Left lung (tissue), 10 donors: ENCODE data around the gene PPID. TPM values are rescaled to one million over a fixed set of nuclear protein-coding genes. Genes with fewer than 3 reads are reported as not detected.
"Not testable (repeated sequence)": the region's sequence is repeated elsewhere in the genome, so short reads cannot be mapped to it uniquely, and the experiment has no call there.

Experiments
- ATAC-seq: fragments of 200-7000 bp; cut with Tn5 transposase; one replicate; pipeline ENCODE4 v1.9.1; 2020; ENCODE audit warnings: moderate library complexity
- DNase-seq, 4 donors: peaks; one replicate each; pipeline ENCODE4 v3.0.0-alpha.2; 2013 to 2020
- H3K27ac ChIP-seq, 2 donors: fragments of 200-600 bp; sonication (generic) in 1 of 2; one replicate each; pipeline versions ENCODE4 v1.5.0 to v1.8.0; 2020 to 2021
- H3K27me3 ChIP-seq, 2 donors: fragments of 200-600 bp; sonication (generic) in 1 of 2; one replicate each; pipeline versions ENCODE4 v1.5.0 to v1.8.0; 2020 to 2021
- H3K36me3 ChIP-seq, 2 donors: fragments of 200-600 bp; sonication (generic) in 1 of 2; one replicate each; pipeline versions ENCODE4 v1.5.0 to v1.8.0; 2020 to 2021
- H3K4me1 ChIP-seq, 2 donors: fragments of 200-600 bp; one replicate each; pipeline ENCODE4 v1.8.0; 2021
- H3K4me3 ChIP-seq, 2 donors: fragments of 200-600 bp; sonication (generic) in 1 of 2; one replicate each; pipeline versions ENCODE4 v1.5.0 to v1.8.0; 2020 to 2021; ENCODE audit warnings: mild to moderate bottlenecking in 1 of 2
- H3K9me3 ChIP-seq, 2 donors: fragments of 200-600 bp; sonication (generic) in 1 of 2; one replicate each; pipeline versions ENCODE4 v1.5.0 to v1.8.0; 2020 to 2021
- CTCF ChIP-seq, 2 donors: fragments of 200-600 bp; sonication (generic) in 1 of 2; IDR thresholded peaks; one replicate each; pipeline versions ENCODE4 v1.5.0 to v1.8.0; 2021; ENCODE audit warnings: antibody characterized with exemption in 2 of 2
- intact Hi-C, 2 donors: fragments of 100-400 bp; cut with DNase I; formaldehyde crosslinking; loops; one replicate each; pipeline versions ENCODE4 v1.11.2 to v1.14.2; 2022
- polyA plus RNA-seq, 6 donors: library from polyadenylated mRNA; unstranded; fragments of 120-200 nt; gene quantifications; one replicate each; pipeline ENCODE4 v1.2.1, GENCODE V29; 2013; ENCODE audit not compliant: insufficient read length in 6 of 6
- total RNA-seq, 2 donors: library from RNA; stranded (reverse); fragmentation: NEBNext Ultra II Directional; extraction: Animal tissue kit (Norgen Biotek cat#: 25700); gene quantifications; one replicate each; pipeline ENCODE4 v1.2.1, GENCODE V29; 2021
- donor health status: DM: no; HTN: yes; CAD: no.
- donor health status: DM: no; HTN: no; CAD: no.

The PPID gene
- total and polyA plus RNA-seq, 8 donors, result 24.2 to 63.0 (median 53.0) TPM

DNA sequence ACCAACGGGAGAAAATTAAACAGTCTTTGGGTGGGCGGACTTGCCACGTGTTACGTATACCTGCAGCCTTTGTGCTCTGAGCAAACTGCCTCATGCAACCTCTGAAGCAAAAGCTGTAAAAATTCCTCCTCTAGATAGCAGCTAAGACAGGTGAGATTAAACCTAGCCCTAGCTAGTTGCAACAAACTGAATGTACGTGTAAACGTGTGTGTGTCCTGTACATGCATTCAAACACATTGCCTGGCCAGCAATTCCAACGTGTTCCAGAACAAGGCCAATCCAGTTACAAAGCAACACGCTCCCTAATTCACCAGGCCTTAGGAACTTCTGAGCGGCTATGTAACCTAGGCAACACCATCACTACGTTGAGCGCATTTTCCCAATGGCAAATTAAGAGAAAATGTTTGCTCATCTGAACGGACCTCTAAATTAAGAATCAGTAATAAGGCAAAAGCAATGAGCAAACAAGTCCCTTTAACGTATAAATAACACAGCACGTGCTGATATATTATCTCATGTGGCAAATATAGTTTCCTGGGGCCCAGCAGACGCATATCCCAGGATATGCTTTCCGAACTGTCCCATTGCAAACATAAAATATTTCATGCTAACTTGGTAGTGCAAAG is 792 bp downstream of the PPID start:
- TF ChIP-seq CTCF (IDR thresholded peaks at IDR 0.05), result no peak
- Histone ChIP-seq H3K27ac (peak overlapping the region; percentile 91 to 97), H3K9me3 (no peaks in the 10 kb centered on the region), H3K4me3 (peak overlapping the region; percentile 50 to 93), H3K36me3 (peaks cover 0 to 36% of the 10 kb centered on the region in 2 donors), H3K4me1 (peaks cover 0 to 22% of the 10 kb centered on the region in 2 donors), H3K27me3 (no peaks in the 10 kb centered on the region)
- intact Hi-C loops, result no loop called here
- DNase-seq (peak in 1 of 4 donors; percentile 27), ATAC-seq (peak; percentile 73)

DNA sequence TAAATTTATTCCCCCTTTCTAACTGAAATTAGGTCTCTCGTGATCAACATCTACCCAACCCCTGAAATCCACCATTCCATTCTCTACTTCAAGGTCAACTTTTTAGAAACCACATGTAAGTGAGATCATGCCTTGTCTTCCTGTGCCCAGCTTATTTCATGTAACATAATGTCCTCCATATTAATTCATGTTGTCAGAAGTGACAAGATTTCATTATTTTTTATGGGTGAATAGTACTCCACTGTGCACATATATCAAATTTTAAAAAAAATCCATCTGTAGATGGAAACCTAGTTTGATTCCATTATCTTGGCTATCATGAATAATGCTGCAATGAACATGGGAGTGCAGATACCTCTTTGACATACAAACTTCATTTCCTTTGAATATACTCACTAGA is 1.5 kb downstream of the PPID start:
- ATAC-seq, result no peak
- no peaks in the 10 kb centered on the region for H3K9me3 ChIP-seq
- no peaks in the 10 kb centered on the region for H3K27me3 ChIP-seq
- TF ChIP-seq CTCF (IDR thresholded peaks at IDR 0.05), result no peak
- H3K4me3 ChIP-seq, result peak overlapping the region in 1 of 2 donors; percentile 93
- H3K36me3 ChIP-seq, result peaks cover 0 to 44% of the 10 kb centered on the region in 2 donors
- DNase-seq, result no peak
- no peak overlapping the region for H3K27ac ChIP-seq
- H3K4me1 ChIP-seq, result peaks cover 0 to 22% of the 10 kb centered on the region in 2 donors
- intact Hi-C loops, result no loop called here

DNA sequence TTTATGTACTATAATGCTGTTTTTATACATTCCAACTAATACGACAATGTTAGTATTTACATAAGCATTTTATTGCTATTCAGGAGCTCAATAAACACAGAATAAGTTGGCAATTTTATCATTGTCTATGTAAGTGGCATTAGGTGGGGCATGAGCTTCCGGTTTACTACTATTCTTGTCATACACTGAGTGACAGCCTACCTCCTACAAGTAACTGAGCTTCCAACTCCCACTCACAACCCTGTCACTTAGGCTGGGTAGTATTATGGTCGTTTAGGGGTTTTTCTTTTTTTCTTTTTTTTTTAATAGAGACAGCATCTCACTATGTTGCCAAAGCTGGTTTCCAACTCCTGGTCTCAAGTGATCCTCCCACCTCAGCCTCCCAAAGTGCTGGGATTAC is 7.4 kb downstream of the PPID start:
- intact Hi-C loops, result no loop called here
- peaks cover 9 to 98% of the 10 kb centered on the region in 2 donors for H3K36me3 ChIP-seq
- ATAC-seq, result no peak

GRCh38 chr4:158714937-158715336 is 8.3 kb downstream of the PPID start:
- H3K27ac ChIP-seq, result peak overlapping the region in 1 of 2 donors; percentile 16
- no peak for TF ChIP-seq CTCF (IDR thresholded peaks at IDR 0.05)
- intact Hi-C loops, result no loop called here
- peaks cover 9 to 99% of the 10 kb centered on the region in 2 donors for H3K36me3 ChIP-seq
- no peaks in the 10 kb centered on the region for H3K4me1 ChIP-seq
- DNase-seq, result no peak
- H3K27me3 ChIP-seq, result no peaks in the 10 kb centered on the region
- no peak for ATAC-seq
- no peak overlapping the region for H3K4me3 ChIP-seq
- H3K9me3 ChIP-seq, result no peaks in the 10 kb centered on the region

More for the DNA sequence above, 7.4 kb downstream of the PPID start:
- H3K9me3 ChIP-seq, result no peaks in the 10 kb centered on the region
- H3K4me3 ChIP-seq, result no peak overlapping the region
- no peak overlapping the region for H3K27ac ChIP-seq
- H3K27me3 ChIP-seq, result no peaks in the 10 kb centered on the region
- no peak for DNase-seq
- peaks cover 0 to under 1% of the 10 kb centered on the region in 2 donors for H3K4me1 ChIP-seq
- no peak for TF ChIP-seq CTCF (IDR thresholded peaks at IDR 0.05)

- H3K4me1 ChIP-seq, H3K27ac ChIP-seq, ATAC-seq, DNase-seq, intact Hi-C loops, H3K27me3 ChIP-seq, H3K9me3 ChIP-seq, H3K4me3 ChIP-seq: not testable (repeated sequence)
- H3K36me3 ChIP-seq, result peaks cover 9 to 99% of the 10 kb centered on the region in 2 donors
Measured at GRCh38 chr4:158712622-158713021, 10.6 kb downstream of the PPID start.

DNA sequence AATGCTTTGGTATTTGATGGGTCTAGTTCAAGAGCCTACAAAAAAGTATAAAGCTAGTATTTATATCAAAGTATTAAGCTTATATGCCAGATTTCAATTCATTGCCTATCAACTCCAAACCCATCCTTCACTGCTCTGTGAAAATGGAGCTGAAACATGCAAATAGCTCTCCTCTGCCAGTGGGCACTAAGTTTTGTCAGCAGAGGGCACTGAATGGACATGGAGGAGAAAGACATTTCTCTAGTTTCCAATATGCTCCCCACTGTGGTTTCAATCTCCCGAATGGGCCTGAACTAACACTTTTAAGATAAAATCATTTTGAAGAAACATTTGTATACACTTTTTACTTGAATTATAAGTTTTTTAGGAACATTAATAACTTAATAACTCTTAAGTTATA is 12.4 kb downstream of the PPID start:
- Histone ChIP-seq H3K27me3 (no peaks in the 10 kb centered on the region), H3K36me3 (peaks cover 9 to 99% of the 10 kb centered on the region in 2 donors), H3K4me1 (no peaks in the 10 kb centered on the region), H3K4me3 (no peak overlapping the region), H3K27ac (no peak overlapping the region), H3K9me3 (no peaks in the 10 kb centered on the region)
- ATAC-seq, result no peak
- DNase-seq, result peak in 1 of 4 donors; percentile 6
- intact Hi-C loops, result no loop called here
- TF ChIP-seq CTCF (IDR thresholded peaks at IDR 0.05), result no peak
